HG02588 (cell line): Measurements from ENCODE around the gene HNF4A.

Source experiments
- ATAC-seq: cut with Tn5 transposase; IDR thresholded peaks from one replicate; pipeline ENCODE4 v1.9.1; 2021; ENCODE audit warnings: mild to moderate bottlenecking, moderate library complexity; ENCODE audit not compliant: unreplicated experiment

Gene HNF4A

GRCh38 chr20:44420497-44420896 is 65.0 kb downstream of the HNF4A start:
- no peak for ATAC-seq

- ATAC-seq = no peak
Observed at GRCh38 chr20:44422083-44422482, 66.6 kb downstream of the HNF4A start.

GRCh38 chr20:44423480-44423879 is 68.0 kb downstream of the HNF4A start:
- ATAC-seq = no peak

GRCh38 chr20:44424039-44424495 is 68.6 kb downstream of the HNF4A start:
- ATAC-seq = no peak

- ATAC-seq = no peak
Observed at GRCh38 chr20:44425923-44426322, 70.4 kb downstream of the HNF4A start.

- ATAC-seq = no peak
Observed at GRCh38 chr20:44426879-44427790, 71.6 kb downstream of the HNF4A start.

GRCh38 chr20:44427804-44428173 is 72.3 kb downstream of the HNF4A start:
- no peak for ATAC-seq

GRCh38 chr20:44428174-44429016 is 72.9 kb downstream of the HNF4A start:
- no peak for ATAC-seq

- no peak for ATAC-seq
Observed at GRCh38 chr20:44429017-44429339, 73.5 kb downstream of the HNF4A start.

- ATAC-seq = no peak
Observed at GRCh38 chr20:44429419-44430269, 74.1 kb downstream of the HNF4A start.

GRCh38 chr20:44430270-44431065 is 75.0 kb downstream of the HNF4A start:
- no peak for ATAC-seq

- ATAC-seq = no peak
Observed at GRCh38 chr20:44431118-44431501, 75.6 kb downstream of the HNF4A start.

- ATAC-seq = no peak
Observed at GRCh38 chr20:44431502-44432234, 76.2 kb downstream of the HNF4A start.

GRCh38 chr20:44432618-44433577 is 77.4 kb downstream of the HNF4A start:
- no peak for ATAC-seq

- no peak for ATAC-seq
Observed at GRCh38 chr20:44433751-44434538, 78.4 kb downstream of the HNF4A start.

- ATAC-seq = no peak
Observed at GRCh38 chr20:44435630-44436335, 80.3 kb downstream of the HNF4A start.

GRCh38 chr20:44436393-44436792 is 80.9 kb downstream of the HNF4A start:
- no peak for ATAC-seq
